BJ (cell line): Measurements from ENCODE around the gene DCT. TPM values are rescaled to one million over a fixed set of nuclear protein-coding genes. Genes with fewer than 3 reads are reported as not detected.

ENCODE experiments used
- CTCF ChIA-PET: fragments of 350-600 bp; formaldehyde crosslinking; extraction: SDS; loops from one replicate; lab custom pipeline; 2021; ENCODE audit warnings: antibody characterized with exemption, inconsistent platforms; lab: Yijun Ruan, JAX
- POLR2A ChIA-PET: fragments of 300-600 bp; sonication (Branson Sonifier 250); formaldehyde crosslinking; extraction: SDS; loops from one replicate; lab custom pipeline; 2021; ENCODE audit warnings: antibody characterized with exemption; lab: Charles Lee
- DNase-seq: peaks from one replicate; pipeline ENCODE4 v3.0.0-alpha.2; 2011; ENCODE audit warnings: low read depth
- H3K27me3 ChIP-seq: 2 replicates; pipeline ENCODE4 v1.6.0; 2011; ENCODE audit warnings: low read length; ENCODE audit not compliant: control insufficient read depth, insufficient read depth
- H3K36me3 ChIP-seq: 2 replicates; pipeline ENCODE4 v1.5.1; 2011; ENCODE audit warnings: low read length; ENCODE audit not compliant: control insufficient read depth, insufficient read depth
- H3K4me3 ChIP-seq: 2 replicates; pipeline ENCODE4 v1.5.1; 2011; ENCODE audit warnings: low read depth, mild to moderate bottlenecking, control low read depth, low read length
- CTCF ChIP-seq: IDR thresholded peaks from 2 replicates; pipeline ENCODE4 v1.5.1; 2011; ENCODE audit warnings: low read depth, mild to moderate bottlenecking, control low read depth, inconsistent platforms, low read length, moderate library complexity; ENCODE audit not compliant: insufficient read depth
- polyA plus RNA-seq: library from polyadenylated mRNA; depleted of rRNA; stranded (reverse); fragments of >200 nt; gene quantifications from 2 replicates; pipeline ENCODE4 v1.2.3, GENCODE V29; 2011

DCT gene
- polyA plus RNA-seq, 1 experiment, result not detected

GRCh38 chr13:94415500-94416237 lies 63.8 kb downstream of the DCT start:
- no peak for DNase-seq
- CTCF ChIA-PET, result interaction anchor here (0.9 to 2.0 kb wide), 2 partner anchors 10 to 20 kb away, joined by 3 to 7 read pairs; no protein-coding TSS in a partner anchor
- no peak for TF ChIP-seq CTCF
- Histone ChIP-seq H3K27me3 (no peaks in the 10 kb centered on the region), H3K36me3 (no peaks in the 10 kb centered on the region), H3K4me3 (no peak overlapping the region)
- POLR2A ChIA-PET, result no interaction called here

- Histone ChIP-seq H3K4me3 (no peak overlapping the region), H3K36me3 (no peaks in the 10 kb centered on the region), H3K27me3 (no peaks in the 10 kb centered on the region)
- DNase-seq, result no peak
- TF ChIP-seq CTCF, result no peak
- ChIA-PET CTCF (interaction anchor here (0.6 to 2.0 kb wide), 3 partner anchors 9 to 1117 kb away, joined by 4 to 7 read pairs (median 4); no protein-coding TSS in a partner anchor), POLR2A (no interaction called here)
Measured at GRCh38 chr13:94414708-94415107, 64.8 kb downstream of the DCT start.

GRCh38 chr13:94414141-94414540 lies 65.3 kb downstream of the DCT start:
- no peak for DNase-seq
- CTCF ChIA-PET, result interaction anchor here (0.6 to 2.0 kb wide), 3 partner anchors 8 to 1116 kb away, joined by 4 to 7 read pairs (median 4); no protein-coding TSS in a partner anchor
- H3K36me3 ChIP-seq, result no peaks in the 10 kb centered on the region
- no peak for TF ChIP-seq CTCF
- no peaks in the 10 kb centered on the region for H3K27me3 ChIP-seq
- POLR2A ChIA-PET, result no interaction called here
- no peak overlapping the region for H3K4me3 ChIP-seq

GRCh38 chr13:94413598-94413944 lies 65.9 kb downstream of the DCT start:
- no peak for TF ChIP-seq CTCF
- POLR2A ChIA-PET, result no interaction called here

GRCh38 chr13:94412870-94413597 lies 66.4 kb downstream of the DCT start:
- H3K36me3 ChIP-seq, result no peaks in the 10 kb centered on the region
- TF ChIP-seq CTCF, result no peak

More at GRCh38 chr13:94413598-94413944, 65.9 kb downstream of the DCT start:
- CTCF ChIA-PET, result no interaction called here
- Histone ChIP-seq H3K36me3 (no peaks in the 10 kb centered on the region), H3K4me3 (no peak overlapping the region), H3K27me3 (0 out of 2 replicates have a peak, but pooled peaks cover 1% of the 10 kb centered on the region)
- DNase-seq, result no peak

More at GRCh38 chr13:94412870-94413597, 66.4 kb downstream of the DCT start:
- Histone ChIP-seq H3K27me3 (0 out of 2 replicates have a peak, but pooled peaks cover 1% of the 10 kb centered on the region), H3K4me3 (no peak overlapping the region)
- POLR2A ChIA-PET, result no interaction called here
- no peak for DNase-seq
- CTCF ChIA-PET, result no interaction called here
